GM12865 (cell line): ENCODE data around the gene CNTNAP2.

ENCODE experiments used
- DNase-seq: peaks from one replicate; pipeline ENCODE4 v3.0.0; 2010; ENCODE audit warnings: low read depth
- H3K4me3 ChIP-seq: 2 replicates; pipeline ENCODE4 v1.5.1; 2011; ENCODE audit warnings: mild to moderate bottlenecking, low read depth, low read length, control low read depth
- CTCF ChIP-seq: IDR thresholded peaks from 2 replicates; pipeline ENCODE4 v1.5.1; 2011; ENCODE audit warnings: low read length, control low read depth, low read depth, inconsistent platforms; ENCODE audit not compliant: insufficient read depth; ENCODE audit errors: missing control alignments

Gene CNTNAP2

GRCh38 chr7:147465223-147465622, 1348.6 kb downstream of the CNTNAP2 start:
- H3K4me3 ChIP-seq, result no peak overlapping the region
- no peak for TF ChIP-seq CTCF
- no peak for DNase-seq

DNA sequence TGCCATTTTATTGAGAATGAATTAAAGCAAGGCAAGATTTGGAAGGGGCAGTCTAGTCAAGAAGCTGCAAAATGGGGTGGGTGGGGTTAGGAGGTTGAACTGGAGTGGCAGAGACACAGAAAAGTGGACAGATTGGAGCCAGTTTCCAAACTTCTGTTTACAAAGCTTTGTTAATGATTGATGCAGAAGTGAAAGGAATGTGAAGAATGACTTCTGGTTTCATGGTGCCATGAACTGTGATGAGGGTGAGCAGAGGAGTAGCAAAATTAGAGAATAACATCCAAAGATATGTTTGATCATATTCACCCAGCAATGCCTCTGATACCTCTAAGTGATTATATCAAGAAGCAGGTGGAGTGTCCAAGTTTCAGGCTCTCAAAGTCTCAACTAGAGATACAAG, 1356.0 kb downstream of the CNTNAP2 start:
- TF ChIP-seq CTCF, result no peak
- H3K4me3 ChIP-seq, result no peak overlapping the region
- DNase-seq, result no peak

- no peak overlapping the region for H3K4me3 ChIP-seq
- no peak for TF ChIP-seq CTCF
- DNase-seq, result no peak
Observed at GRCh38 chr7:147474862-147475261, 1358.3 kb downstream of the CNTNAP2 start.

- no peak for DNase-seq
- no peak for TF ChIP-seq CTCF
- no peak overlapping the region for H3K4me3 ChIP-seq
Observed at GRCh38 chr7:147477526-147477925, 1360.9 kb downstream of the CNTNAP2 start.

DNA sequence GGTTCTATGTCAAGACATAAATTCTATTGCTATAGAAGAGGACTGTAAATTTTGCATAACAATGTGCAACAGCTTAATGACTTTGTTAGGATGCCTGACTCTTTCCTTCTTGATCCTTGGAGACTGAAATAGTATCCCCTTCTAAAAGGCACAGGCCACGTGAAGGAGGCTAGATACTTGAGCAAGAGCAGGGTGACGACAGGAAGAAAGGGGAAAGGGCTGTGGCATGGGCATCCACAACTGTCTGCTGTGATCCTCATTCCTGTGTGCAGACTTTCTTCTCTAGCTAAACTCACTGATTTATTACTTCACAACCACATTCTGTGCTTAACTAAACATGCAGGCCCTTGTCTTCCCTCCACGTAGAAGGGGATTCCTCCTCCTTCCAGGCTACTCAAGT, 1362.2 kb downstream of the CNTNAP2 start:
- no peak overlapping the region for H3K4me3 ChIP-seq
- no peak for DNase-seq
- TF ChIP-seq CTCF, result no peak

DNA sequence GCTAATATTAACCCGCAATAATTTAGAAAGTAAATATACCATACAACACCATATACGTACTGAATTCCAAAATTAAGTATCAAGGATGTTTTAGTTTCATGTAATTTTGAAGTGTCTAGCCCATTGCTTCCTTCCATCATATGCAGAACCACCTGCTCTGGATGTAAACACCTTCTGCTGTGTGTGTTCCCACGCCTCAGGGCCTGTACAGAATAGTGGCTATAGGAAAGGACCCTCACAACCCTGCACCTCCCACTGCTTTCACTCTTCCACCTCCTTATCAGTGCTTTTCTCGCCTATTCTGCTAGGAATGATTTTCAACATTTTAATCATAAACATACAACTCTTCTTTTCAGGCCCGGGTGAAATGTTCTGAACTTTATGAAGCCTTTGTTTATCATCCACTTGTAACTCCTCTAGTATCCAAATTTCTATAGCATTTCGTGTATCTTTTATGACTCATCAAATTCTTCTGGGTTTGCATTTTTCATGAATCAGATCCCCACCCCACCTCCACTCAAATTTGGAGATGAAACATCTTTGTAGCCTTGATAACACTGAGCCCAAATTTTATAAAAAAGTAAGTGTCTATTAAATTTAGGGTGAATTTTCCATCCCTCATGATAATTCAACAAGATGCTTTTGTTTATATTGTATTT, 1367.2 kb downstream of the CNTNAP2 start:
- DNase-seq, result no peak
- no peak overlapping the region for H3K4me3 ChIP-seq
- TF ChIP-seq CTCF, result no peak

DNA sequence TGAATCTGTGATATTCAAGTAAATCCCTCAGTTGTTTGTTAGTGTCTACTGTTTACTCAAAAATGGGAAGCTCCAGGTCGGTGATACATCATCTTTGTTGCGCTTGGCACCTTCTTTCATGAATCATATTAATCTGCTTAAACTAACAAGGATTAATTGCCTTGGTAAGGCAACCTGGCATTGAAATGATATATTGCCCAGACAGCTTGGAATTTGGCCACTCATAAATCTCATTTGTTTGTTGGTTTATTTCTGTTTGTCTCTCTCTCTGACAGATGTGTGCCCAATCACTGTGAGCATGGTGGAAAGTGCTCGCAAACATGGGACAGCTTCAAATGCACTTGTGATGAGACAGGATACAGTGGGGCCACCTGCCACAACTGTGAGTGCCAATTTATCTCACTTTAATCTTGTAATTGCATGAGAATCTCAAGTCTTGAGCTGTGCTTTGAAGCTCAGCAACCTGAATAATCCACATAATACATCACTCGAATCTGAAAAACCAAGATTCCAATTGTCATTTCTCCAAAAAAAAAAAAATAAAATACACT, 1369.1 kb downstream of the CNTNAP2 start:
- TF ChIP-seq CTCF, result no peak
- H3K4me3 ChIP-seq, result no peak overlapping the region
- no peak for DNase-seq
